ENCODE data around the gene PLXNB2.

PLXNB2 gene

DNA sequence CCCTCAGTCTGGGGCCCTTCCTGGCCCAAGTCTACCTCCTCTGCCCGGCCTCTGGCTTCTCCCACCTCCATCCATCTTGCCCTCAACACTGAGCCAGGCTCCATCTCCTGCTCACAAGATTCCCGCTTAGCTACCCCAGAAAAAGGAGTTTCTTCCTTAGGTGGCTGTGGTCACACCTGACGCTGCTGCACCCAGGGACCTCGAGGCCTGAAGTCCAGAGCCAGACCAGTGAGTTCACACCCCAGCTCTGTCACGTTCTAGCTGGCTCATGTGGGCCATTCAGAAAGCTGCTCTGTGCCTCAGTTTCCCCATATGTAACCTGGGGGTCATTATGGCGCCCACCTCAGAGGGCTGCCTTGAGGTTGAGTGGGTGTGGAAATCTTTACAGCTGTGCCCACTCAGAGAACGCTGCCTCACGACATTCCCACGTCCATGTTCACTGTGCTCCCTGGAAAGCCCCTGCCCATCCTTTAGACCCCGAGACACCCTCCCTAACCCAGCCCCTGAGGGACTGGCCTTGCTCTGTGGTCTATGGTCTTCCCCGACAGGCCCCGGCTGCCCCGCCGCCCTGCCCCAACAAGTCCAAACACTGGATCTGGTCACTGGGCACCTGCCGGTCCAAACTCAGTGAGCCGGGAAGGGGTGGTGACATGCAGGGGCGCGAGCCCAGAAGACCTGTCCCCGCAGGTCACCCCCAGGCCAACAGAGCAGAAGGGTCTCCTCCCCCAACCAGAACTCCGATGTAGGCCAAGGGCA is 9.8 kb downstream of the PLXNB2 start:
- no peak for DNase-seq

DNA sequence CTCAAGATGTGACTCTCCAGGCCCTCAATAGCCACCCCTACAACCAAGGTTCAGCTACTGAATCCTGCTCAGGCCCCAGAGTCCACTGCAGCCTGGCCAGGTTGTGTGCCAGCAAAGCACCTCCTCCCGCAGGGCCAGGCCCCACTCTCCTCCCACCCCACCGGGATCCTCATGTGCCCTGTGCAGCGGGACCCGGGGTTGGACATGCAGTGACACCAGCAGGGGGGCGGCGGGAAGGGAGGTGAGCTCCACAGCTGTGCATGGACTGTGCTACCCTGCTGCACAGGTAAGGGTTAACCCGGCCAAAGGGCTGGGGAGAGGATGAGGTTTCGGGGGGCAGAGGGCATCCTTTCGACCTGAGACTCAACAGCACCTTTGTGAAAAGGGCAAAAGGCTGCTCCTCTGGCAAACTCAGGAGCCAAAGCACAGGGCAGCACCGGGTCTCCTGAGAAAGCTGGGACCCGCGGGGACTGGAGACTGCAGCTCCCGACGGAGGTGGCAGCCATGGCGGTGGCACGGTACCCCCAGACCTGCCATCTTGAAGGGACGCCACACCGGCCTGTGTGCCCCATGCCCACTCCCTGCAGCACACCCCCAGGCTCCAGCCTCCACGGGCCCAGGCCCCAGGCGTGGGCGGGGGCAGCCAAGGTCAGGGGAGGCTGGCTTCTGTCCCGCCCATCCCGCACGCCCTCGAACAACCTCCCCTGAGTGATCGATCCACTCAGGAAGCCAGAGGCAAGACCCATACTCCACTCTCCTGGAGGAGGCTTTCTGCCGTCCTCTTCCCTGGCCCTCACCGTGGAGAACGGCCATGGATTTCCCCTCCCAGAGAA is 10.6 kb downstream of the PLXNB2 start:
- DNase-seq = no peak

DNA sequence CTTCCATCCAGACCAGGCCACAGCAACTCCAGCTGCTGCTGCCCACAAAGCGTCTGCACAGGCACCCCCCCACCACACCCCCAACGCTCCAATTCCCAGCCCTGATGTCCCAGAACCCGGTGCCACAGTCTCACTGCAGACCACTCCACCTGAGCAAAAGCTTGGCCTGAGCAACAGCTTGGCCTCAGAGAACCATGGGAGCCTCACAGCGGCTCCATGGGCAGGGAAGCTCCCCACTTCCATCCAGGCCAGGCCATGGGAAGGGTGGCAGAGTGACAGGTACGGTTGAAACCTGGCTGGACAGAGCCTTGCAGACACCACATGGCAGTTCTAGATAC is 13.2 kb downstream of the PLXNB2 start:
- no peak for DNase-seq

DNA sequence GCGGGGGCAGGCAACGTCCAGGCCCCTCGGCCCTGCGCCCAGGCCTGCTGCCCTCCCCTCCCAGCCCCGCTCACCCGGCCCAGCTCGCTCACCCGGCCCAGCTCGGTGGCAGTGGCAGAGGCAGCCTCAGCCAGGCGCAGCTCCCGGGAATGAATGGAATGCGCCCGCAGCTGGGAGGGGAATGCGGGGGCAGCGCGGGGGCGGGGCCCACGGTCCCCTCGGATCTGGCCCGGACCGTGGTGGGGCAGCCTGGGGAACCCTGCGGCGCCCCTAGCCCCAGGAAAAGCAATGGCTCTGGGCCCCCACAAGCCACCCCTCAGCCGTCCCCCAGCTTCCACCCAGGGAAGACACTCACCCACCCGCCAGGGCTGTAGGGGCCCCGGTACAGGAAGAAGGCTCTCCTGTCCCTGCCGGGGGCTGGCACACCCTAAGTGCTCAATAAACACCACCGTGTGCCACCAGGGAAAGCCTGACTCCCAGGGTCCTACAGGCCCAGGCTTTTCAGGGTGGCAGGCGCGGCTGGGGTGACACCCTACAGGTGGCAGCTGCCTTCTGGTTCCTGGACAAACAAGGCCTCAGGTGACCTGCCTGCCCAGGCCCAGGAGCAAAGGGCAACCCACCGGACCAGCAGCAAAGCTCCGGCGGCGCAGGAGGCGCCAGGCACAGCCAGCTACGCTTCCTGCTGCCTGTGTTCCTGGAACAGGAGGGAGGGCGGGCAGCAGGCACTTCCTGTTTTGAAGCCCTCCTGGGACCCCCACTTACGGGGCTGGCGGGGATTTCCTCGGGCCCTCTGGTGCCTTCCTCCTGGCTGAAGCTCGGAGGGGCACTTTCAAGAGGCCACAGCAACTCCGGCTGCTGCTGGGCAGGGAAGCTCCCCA is 13.8 kb downstream of the PLXNB2 start:
- no peak for DNase-seq

DNA sequence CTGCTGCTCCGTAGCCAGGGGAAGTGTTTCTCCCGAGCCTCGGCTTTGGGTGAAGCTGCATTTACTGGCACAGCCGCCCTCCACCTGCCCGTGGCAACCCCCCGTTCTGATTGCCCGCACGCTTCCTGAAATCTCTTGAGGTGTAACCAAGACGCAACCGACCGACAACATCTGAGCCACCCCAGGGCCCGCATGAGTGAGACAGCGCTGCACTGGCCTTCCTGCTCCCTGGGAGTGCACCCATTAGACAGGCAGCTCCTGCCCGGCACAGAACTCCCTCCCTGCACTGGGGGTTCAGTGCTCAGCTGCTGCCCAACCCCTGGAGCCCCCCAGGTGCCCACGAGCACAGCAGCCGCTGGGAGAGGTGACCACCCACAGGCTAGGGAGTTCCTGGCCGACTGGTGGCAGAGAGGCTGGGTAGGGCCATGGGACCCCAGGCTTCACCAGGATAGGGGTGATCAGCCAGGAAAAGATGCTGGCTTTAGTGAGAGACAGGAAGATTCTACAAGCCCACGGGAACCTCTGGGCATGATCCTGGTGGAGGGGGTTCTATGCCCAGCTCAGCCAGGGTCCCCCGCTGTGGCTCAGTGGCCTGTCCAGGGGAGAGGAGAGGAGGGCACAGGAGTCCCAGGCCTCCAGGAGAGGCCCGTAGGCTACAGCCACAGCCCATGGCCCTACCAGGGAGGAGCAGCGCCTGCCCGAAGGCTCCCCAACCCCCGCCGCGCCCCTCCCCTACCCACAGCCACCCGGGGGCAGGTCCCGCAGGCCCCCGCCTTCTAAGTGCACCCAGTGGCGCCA is 14.6 kb downstream of the PLXNB2 start:
- DNase-seq = no peak

DNA sequence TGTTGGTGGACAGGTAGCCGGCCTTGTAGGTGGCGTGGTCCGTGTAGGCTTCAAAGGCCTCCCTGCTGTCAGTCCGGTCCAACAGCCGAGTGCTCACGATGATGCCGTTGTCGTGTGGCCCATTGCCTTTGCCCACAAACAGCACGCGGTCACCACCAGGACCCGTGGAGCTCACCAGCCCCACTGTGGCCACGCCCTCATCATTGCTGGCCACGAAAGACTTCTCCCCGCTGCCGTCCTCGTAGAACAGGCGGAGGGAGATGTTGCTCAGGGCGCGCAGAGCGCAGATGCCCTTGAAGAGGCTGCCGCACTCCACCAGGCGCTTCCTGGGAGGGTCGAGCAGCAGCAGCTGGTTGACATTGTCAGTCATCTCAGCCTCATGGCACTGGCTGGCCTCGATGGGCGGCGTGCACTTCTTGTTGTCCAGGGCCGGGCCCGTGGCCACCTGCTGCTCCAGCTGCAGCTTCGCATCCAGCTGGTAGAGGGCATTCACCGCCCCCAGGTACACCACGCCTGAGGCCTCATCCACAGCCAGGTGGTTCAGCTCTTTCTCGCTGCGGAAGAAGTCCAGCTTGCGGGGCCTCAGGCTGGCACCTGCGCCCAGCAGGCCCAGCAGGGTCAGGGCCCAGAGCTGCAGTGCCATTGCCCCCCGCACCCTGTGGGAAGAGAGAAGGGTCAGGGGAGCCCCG is 17.4 kb downstream of the PLXNB2 start:
- no peak for DNase-seq

DNA sequence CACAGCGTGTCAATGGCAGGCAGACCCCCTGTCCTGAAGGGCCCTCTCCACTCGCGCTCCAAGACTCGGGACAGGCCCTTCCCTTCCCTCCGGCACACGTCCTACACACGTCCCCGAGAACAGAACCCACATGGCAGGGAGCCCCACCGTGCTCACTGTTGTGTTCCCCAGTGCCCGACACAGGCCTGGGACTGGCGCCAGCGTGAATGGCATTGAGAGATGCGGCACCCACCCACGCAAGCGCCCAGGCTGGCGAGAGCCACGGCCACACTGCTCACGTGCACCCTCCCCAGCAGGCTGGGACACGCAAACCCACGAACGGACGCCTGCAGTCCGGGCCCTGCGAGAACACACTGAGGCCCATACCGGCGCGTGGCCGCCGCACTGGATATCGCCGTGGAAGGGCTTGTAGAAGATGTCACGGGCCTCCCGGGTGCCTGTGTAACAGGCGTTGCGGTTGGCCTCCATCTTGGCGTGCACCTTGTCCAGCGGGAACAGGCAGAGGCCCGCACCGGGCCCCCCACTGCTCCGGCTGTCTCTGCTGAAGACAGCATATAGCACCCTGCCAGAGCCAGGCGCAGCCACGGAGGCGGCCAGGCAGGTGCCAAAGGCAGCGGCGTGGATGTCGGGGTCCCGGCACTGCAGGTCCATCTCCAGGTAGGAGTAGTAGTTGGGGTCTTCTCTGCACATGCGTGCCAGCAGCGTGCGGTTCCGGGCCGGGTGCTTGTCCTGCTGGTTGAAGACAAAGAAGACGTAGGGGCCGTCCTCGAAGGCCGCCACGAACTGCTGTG is 18.1 kb downstream of the PLXNB2 start:
- no peak for DNase-seq

DNA sequence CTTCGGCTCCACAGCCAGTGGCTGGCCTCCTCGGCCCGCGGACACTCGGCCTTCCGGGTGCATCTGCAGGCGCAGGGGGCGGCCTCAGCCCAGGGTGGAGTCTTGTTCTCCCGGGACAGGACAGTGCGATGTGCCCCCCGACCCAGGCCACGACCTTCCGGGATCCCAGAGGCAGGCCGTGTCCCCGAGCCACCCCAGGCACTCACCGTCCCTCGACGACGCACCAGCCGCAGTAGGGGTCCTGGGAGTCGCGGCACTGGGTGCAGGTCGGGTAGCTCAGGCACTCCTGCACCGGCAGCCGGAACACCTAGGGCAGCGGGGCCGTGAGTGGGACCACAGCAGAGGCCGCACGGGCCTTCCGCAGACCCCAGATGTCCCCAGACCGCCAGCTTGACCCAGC is 19.7 kb downstream of the PLXNB2 start:
- DNase-seq = no peak

DNA sequence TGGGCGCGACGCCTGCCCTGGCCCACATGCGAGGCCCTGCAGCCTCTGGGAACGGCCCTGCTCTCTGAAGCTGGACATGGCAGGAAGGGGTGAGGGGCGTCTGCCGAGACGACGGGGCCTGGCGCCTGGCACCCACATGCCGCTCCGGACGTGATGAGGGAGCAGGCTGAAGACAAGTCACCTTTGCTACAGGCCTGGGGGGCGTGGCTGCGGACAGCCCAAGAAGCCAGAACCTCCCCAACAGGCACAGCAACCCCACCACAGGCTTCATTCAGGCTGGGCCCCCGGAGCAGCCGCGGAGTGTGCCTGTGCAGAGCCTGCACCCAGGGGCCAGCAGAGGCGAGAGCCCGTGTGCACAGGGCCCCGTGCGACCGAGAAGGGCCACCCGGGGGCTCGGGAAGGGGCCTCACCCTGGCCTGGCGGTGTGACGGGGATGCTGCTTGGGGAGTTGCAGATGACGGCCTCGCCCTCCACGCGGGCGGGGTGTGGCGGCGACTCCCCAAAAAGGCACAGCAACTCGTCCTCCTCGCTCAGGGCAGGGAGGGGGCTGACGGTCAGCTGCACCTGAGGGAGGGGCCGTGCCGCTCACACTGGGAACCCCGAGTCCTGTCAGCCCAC is 20.6 kb downstream of the PLXNB2 start:
- DNase-seq = no peak

DNA sequence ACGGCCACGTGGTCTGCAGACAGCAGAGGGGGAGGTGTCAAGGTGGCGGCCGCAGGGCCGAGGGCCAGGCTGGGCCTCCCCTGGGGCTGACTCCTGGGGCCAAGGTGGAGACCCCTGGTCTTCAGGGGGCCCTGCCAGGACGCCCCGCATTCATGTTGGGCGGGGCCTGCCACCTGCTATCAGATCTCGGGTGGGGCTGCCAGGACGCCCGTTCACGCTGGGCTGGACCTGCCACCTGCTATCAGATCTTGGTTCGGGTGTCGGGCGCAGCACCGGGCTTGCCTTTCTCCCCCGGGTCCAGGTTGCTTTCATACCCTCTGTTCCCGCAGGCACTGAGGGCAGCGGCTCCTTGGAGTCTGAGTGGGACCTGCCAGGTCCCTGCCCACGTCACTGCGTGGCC is 21.2 kb downstream of the PLXNB2 start:
- no peak for DNase-seq

DNA sequence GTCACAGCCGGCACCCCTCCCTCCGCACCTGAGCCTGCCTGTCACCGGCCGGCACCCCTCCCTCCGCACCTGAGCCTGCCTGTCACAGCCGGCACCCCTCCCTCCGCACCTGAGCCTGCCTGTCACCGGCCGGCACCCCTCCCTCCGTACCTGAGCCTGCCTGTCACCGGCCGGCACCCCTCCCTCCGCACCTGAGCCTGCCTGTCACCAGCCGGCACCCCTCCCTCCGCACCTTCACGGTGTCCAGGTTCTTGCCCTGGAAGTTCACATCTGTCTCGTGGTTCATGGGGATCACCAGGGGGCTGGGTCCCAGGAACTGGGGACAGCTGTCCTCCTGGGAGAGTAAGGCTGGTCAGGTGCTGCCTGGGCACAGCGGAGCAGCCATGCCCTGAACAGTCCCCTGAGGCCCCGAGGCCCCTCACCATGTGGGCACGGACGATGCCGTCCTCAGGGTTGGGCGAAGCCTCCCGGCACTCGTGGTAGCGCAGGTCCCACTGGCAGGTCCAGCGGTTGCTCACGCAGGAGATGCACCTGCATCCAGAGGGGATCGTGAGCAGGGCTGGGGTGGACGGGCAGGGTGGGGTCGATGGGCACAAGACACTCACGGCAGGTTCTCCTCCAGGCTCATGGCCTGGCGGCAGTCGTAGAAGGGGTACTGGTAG is 21.7 kb downstream of the PLXNB2 start:
- no peak for DNase-seq

DNA sequence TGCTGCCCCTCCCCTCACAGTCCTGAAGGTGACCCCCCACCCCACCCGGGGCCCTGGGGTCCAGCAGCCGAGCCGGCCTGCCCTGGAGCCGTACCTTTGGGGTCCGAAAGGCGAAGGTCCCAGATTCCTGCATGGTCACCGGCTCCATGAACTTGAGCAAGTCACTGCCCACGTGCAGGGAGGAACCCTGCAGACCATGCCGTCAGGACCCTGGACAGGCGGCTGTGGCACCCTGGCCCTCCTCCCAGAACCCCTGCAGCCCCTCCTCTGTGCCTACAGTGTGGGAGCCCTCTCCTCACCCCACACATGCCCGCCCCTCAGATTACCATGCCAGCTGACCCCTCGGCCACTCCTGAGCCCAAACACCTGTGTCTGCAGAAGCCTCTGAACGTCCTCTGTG is 23.0 kb downstream of the PLXNB2 start:
- DNase-seq = no peak

DNA sequence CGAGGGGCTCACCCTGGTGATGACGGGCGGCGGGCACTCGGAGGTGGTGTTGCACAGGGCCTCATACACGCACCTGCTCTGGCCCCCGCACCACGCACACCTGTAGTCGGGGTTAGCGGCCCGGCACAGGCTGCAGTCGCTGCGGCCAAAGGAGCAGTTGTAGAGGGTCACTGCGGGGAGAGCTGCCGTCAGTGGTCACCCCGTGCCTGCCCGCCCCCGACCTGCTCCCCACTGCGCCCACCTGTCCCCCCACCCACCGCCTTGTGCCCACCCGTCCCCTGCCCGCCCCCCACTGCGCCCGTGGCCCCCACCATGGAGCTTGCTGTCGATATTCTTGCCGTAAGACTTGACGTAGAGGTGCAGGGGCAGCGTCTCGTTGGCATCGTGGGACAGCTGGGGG is 23.6 kb downstream of the PLXNB2 start:
- DNase-seq = no peak

DNA sequence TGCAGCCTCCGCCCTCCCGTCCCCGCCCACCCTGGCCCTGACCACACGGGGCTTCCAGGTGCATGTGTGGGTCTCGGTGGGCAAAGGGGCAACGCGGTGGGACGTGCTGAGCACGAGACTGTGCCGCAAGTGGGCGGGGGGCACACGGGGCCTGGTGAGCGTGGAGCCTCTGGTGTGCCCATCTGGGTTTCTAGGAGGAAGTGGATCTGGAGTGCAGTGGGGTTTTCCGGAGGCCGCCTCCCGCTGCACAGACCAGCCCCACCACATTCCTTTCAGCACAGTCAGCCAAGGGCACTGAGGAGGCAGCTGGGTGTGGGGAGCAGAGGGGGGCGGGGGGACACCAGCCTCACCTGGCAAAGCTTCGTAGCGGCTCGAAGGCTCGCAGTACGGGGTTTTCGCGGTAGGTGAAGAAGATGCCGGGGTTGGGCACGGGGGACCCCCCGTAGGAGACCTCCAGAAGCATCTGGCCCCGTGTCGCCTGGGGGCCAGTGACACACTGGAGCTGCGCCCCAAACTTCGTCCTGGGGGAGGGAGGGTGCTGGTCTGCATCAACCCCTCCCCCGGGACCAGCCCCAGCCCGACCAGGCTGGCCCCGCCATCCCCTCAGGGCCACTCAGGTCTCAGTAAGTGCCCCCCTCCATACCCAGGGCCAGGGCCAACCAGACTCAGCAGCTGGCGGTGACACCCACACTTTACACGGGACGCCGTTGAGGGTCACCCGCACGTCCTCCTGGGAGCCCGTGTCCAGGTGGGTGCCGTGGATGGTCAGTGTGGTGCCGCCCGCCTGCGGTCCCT is 24.9 kb downstream of the PLXNB2 start:
- DNase-seq = no peak

DNA sequence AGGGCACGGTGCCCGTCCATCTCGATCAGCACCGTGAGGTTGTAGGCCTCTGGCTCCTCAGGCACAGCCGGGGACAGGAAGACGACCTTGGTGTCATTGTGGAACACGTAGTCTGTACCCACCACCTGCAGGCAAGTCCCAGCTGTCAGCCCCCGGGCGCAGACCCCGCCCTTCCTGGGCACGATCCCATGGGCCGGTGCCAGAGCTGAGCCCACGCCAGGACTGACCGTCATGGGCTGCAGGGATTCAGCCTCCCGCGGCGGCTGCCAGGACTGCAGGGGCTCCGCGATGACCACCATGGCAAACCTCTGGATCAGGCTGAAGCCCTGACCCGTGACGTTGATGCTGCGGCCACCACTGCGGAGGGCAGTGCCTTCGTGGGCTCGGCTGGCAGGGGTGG is 25.5 kb downstream of the PLXNB2 start:
- DNase-seq = no peak

DNA sequence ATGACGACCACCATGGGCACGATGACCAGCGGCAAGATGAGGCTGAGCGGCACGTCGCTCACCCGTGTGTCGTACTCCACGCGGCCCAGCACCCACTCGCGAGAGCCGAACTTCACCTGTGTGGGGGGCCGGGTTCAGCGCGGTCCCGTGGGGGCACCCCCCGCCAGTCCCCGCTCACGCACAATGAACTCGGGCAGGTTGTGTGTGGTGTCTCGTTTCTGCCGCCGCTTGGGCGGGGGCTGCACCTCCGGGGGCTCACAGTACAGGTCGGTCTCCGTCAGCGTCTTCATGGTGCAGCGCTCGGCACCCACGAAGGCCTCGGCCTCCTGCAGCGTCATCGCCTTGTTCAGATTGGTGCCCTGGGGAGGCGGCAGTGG is 26.1 kb downstream of the PLXNB2 start:
- DNase-seq = no peak

DNA sequence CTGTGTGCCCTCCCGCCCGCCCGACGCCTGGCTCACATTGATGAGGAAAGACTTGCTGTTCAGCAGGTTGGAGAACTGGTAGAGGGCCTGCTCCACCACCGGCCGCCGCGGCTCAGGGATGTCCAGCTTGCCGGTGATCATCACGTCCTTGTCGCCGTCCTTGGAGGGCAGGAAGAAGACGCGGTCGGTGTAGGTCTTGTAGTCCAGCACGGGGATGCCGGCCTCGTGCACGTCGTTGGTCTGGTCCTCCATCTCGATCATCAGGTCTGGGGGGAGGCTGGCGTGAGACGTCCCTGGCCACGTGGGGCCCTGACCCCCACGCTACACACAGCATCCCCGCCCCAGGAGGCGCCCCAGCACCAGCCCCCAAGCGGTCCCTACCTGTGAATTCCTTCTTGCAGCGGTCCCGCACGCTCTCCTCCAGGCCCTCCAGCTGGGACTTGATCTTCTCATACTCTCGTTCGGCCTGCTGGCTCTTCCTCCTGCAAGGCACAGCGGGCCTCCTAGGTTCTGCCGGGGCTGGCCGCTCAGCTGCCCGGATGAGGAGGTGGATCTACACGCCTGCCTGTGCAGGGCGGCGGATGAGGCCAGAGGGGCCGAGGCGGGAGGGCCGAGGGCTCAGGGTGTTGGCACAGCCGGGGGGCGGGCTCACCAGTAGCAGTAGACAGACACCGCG is 26.6 kb downstream of the PLXNB2 start:
- DNase-seq = no peak

DNA sequence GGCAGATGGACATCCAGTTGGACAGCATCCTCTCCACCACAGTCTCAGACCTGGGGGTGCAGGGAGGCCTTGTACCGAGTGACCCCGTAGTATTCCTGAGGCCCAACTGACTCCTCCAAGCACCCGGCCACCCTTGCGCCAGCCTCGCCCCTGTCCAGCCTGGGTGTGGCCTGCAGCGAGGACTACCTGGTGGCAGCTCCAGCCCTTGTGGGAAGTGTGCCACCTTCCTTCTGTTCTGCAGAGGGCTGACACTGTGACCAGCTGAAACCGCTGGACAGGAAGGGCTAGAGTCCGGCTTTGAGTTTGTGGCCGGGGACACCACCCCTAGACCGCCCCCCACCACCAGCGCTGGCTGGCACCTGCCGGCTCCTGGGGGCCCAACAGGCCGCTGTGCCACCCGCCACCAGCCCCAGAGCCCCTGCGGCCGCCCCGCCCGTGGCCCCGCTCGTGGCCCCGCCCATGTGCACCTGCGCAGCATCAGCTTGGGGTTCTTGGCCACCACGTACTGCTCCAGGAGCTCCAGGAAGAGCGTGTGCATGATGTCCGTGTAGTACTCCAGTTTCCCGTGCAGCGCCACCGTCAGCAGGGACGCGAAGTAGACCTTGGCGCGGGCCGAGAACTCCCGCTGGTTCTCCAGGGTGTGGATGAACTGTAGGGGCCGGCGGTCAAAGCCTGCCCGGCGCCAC is 27.3 kb downstream of the PLXNB2 start:
- DNase-seq = no peak

Measured in activated CD4-positive, alpha-beta T cell treated with anti-CD3 and anti-CD28 coated beads, Interleukin-2, amount 50 U/mL, for 4 hours (primary cell).